NCI-H2227 treated with DMSO at 0.1 percent for 48 hours (cell line): ENCODE results near the gene DCAF15.
"Not testable (repeated sequence)": the region's sequence is repeated elsewhere in the genome, so short reads cannot be mapped to it uniquely, and the experiment has no call there.

Experiments
- DNase-seq: peaks from one replicate; lab custom pipeline; 2025; lab: John Stamatoyannopoulos, UW

DCAF15 gene

GRCh38 chr19:13959962-13960862 lies 7.9 kb downstream of the DCAF15 start:
- no peak for DNase-seq

GRCh38 chr19:13960863-13961784 lies 8.8 kb downstream of the DCAF15 start:
- no peak for DNase-seq

DNA sequence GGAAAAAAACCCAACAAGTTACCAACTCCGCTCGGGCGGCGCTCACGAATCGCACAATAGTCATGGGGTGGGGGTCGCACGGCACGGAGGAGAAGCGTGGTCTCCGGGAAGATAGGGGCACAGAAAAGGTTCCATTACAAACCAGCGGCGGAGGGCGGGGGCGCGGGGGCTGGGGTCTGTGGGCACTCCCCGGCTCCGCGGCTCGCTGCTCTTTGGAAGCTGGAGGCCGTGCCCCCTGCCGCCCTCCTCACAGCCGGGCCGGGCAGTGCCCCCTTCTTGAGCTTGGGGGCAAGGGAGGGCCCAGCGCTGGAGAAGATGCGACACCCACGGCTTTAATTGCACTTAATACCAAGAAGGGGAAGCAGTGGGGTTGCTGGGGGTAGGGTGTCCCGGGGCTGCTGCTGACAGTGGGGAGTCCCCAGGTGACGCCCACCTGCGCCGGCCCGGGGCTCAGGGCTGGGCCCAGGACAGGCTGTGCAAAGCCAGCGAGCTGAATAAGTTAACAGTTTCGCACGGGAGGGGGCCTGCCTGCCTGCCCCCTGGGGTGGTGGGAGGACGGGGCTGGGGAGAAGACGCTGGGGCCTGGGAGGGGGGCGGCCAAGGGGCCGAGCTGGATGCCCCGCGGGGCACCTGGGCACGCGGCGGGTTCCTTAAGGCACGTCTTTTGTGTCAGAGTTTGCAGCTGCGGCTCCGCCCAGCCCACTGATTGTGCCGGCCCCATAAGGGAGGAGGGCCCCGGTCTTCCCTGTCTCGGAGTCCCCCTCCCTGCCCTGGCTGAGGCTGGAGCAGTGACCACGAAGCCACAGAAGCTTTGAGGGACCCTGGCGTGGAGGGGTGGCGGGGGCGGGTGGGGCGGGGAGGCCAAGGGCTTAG lies 9.8 kb downstream of the DCAF15 start:
- no peak for DNase-seq

- DNase-seq: no peak
These were observed 10.6 kb downstream of the DCAF15 start for GRCh38 chr19:13962699-13963602.

DNA sequence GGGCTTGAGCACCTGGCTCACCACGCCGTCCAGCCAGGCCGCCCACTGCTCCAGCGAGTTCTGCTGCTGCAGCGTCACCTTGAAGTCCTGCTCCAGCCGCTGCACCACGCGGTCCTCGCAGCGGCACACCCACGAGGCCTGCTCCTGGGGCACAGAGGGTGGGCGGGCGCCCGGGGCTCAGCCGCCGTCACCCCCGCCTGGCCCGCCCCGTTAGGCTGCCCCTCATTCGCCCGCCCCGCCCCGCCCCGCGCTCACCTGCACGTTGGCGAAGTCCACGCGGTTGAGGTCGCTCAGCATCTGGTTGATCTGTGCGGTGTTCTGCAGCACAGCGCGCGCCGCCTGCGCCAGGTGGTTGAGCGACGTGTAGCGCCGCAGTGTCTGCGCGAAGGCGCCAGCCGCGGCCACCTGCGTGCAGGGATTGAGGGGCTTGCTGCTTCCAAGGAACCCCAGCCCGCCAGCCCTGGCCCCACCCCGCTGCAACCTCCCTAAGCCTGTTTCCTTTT lies 11.3 kb downstream of the DCAF15 start:
- DNase-seq: no peak

DNA sequence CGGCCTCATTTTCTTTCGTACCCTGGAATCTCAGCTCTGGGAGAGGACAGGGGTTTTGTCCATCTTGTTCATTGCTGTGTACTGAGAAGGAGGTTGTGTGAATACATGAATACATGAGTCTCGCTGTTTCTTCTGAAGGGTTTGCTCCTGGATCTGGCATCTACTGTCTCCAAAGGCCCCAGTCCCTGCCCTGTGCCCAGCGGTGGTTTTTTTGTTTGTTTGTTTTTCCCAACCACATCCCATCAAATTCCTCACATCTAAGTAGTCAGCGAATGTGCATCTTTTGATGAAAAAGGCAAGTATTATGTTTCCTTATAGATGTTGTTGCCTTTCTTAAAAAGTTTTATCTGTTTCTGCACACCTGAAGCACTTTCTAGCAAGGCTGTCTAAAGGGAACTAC lies 12.5 kb downstream of the DCAF15 start:
- no peak for DNase-seq

DNA sequence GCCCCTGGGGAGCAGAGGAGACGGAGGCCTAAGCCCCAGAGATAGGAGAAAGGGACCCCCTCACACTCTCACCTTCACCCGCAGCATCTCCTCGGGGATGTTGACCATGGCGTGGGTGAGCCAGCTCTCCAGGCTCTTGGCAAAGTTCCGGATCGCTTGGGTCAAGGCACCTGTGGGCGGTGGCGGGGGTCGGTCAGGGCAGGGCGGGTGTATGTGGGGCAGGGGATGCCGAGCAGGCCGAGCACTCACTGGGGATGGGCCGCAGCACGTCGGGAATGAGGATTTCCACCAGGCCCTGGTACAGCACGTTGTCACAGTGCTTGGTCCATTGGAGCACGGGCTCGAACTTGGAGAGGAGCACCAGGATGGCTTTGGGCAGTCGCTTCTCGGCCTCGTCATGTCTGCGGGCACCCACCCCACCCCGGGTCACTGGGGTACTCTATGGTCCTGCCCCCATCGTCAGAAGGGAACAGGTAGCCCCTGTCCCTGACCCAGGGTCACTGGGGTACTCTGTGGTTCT lies 13.1 kb downstream of the DCAF15 start:
- no peak for DNase-seq

DNA sequence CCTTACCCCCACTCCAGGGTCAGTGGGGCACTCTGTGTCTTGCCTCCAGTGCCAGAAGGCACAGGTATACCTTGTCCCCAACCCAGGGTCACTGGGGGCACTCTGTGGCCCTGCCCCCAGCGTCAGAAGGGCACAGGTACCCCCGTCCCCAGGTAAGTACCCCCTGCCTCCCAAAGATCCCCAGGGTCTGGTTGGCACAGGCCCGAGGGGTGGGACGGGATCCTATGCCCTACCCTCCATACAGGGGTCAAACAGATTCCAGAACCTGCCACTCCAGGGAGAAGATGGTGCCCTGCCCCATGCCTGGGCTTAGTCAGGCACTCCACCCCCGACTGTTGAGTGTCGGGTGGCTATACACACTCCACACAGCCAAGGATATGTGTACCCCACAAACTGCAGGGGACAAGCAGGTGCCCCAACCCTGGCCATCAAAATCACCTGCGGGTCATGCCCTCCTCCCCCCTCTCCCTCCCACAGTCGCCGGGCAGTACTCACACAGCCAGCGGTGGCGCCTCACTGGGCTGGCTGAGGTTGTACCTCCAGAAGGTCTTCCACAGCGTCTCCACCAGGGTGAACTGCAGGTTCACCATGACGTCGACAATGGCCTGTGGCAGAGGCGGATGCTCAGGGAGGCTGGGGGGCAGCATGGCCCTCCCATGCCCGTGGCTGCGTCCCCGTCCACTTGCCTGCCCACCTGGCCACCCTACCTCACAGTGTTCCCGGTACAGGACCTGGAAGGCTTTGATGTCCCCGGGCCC lies 13.8 kb downstream of the DCAF15 start:
- DNase-seq: no peak

- no peak for DNase-seq
These were observed 14.4 kb downstream of the DCAF15 start for GRCh38 chr19:13966684-13967128.

GRCh38 chr19:13967206-13967605 lies 14.9 kb downstream of the DCAF15 start:
- not testable (repeated sequence) for DNase-seq

DNA sequence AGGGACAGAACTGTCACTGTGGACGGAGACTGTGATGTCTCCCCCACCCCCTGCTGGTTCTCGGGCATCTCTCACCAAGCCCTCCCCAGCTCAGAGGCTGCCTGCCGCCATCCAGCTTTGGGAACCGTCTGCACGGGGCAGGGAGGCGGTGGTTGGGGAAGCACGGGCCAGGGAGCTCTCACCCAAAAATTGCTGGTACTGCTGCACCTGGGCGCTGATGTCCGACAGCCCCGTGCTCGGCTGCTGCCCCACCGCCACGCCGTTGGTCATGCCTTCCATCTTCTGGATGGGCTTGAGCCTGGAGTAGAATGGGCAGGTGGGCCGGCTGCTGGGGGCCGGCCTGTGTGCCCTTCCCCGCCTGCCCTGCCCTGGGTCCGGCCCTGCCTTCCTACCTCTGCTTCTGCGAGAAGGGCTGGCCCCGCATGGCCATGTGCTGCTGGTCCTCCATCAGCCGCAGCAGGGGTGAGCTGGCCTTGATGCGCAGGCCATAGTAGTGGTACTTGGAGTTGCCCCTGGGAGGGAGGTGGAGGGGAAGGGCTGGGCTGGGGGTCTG lies 16.1 kb downstream of the DCAF15 start:
- no peak for DNase-seq

DNA sequence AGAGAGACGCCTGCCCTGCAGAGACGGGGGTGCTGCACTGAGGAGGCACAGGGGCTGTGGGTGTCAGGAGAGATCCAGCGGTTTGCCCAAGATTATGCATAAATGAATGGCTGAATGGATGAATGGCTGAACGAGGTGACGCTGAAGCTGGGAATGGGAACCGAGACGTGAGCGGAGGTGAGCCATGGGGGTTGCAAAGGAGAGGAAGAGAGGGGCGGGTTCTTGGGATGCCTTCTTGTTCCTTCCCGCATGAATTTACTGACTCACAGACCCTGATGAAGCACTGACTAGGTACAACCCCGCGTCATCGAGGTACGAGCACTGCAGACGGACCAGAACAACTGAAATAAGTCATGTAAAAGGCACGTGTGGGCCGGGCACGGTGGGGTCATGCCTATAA lies 16.7 kb downstream of the DCAF15 start:
- DNase-seq: no peak

DNA sequence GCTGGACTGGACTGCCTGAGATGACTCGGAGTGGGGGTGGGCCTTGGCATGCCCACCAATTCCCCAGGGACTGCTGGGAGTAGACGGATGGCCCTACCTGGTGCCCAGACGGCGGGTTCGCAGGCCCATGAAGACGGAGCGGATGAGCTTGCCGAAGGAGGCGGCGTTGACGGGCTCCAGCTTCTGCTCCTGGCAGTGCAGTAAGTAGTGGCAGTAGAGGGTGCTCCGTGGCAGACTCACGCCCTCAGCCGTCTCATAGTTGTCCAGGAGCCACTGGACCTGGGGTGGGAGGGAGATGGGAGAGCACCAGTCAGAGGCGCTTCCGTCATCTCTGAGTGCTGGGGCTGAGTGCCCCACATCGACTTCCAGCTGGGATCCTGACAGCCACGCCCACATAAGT lies 17.6 kb downstream of the DCAF15 start:
- DNase-seq: no peak

- DNase-seq: not testable (repeated sequence)
These were observed 19.6 kb downstream of the DCAF15 start for GRCh38 chr19:13971868-13972267.

DNA sequence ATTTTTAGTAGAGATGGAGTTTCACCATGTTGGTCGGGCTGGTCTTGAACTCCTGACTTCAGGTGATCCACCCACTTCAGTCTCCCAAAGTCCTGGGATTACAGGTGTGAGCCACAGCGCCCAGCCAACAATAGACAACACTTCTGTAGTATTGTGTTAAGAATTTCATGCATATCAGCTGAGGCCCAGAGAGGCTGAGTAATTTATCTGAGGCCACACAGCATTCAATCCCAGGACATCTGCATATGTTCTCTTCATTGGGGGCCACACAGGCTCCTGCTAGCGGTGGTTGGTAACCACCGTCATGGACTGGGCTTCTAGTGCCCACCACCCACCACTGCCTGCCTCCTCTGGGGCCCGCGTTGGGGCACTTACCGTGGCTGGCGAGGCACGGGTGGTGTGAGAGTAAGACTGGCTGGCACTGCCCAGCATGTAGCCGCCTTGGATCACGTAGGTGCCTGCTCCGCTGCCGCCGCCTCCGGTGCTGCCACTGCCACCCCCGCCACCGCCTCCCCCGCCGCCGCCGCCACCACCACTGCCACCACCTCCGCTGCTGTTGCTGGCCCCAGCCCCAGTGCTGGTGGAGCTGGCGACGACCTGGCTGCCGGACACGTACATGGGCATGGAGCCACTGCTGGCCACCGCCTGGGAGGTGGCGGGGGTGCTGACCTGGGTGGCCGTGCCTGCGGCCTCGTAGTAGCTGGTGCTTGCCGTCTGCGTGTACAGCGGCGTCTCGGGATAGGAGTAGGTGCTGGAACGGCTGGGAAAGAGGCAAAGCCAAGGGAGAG lies 20.3 kb downstream of the DCAF15 start:
- no peak for DNase-seq

DNA sequence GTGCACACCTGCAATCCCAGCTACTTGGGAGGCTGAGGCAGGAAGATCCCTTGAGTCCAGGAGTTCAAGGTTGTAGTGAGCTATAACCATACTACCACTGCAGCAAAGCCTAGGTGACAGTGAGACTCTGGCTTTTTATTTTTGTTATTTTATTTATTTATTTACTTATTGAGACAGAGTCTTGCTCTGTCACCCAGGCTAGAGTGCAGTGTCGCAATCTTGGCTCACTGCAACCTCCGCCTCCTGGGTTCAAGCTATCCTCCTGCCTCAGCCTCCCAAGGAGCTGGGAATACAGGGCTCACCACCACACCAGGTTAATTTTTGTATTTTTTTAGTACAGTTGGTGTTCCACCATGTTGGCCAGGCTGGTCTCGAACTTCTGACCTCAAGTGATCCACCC lies 21.2 kb downstream of the DCAF15 start:
- not testable (repeated sequence) for DNase-seq

DNA sequence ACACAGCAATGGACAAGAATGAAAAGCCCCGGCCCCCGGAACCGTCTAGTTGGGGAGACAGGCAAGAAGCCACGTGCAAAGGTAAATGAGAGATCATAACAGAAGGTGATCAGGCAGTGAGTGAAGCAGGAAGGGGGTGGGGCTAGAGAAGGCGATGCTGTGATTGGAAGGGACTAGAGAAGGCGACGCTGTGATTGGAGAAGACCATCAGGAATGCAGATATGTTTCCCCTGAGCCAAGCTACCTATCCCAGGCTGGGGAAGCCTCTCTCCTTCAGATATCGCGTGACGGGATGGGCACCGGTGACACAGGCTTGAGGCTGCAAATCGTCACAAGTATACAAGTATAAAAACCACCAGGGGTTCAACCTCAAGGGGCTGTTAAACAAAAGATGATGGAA lies 21.8 kb downstream of the DCAF15 start:
- no peak for DNase-seq

DNA sequence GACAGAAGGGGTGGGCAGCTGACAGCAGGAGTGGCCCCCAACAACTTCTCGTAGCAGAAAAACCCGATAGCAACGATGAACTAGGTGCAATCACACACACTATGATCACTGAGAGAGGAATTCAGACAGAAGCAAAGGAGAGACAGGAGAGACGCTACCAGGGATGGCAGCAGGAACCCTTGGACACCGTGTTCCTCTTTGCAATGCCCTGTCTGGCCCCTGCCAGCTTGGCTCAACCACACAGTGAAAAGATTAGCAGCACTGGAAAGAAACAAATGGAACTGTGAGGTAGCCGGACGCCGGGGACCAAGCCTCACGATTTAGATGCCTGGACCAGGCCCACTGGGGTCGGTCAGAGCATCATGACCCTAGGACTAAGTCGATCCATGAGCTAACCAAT lies 23.6 kb downstream of the DCAF15 start:
- no peak for DNase-seq
